AG10803 (cell line): Measurements from ENCODE around the gene AMPD2.
"Not testable (repeated sequence)": the region's sequence is repeated elsewhere in the genome, so short reads cannot be mapped to it uniquely, and the experiment has no call there.

Experiments
- DNase-seq: peaks from one replicate; pipeline ENCODE4 v3.0.0; 2010; ENCODE audit warnings: low read depth
- H3K4me3 ChIP-seq: 2 replicates; pipeline ENCODE4 v1.5.1; 2011; ENCODE audit warnings: mild to moderate bottlenecking, low read length, control low read depth
- CTCF ChIP-seq: conservative IDR thresholded peaks from 2 replicates; pipeline ENCODE4 v1.5.1; 2011; ENCODE audit warnings: mild to moderate bottlenecking, low read length, control low read depth, inconsistent platforms

AMPD2 gene

DNA sequence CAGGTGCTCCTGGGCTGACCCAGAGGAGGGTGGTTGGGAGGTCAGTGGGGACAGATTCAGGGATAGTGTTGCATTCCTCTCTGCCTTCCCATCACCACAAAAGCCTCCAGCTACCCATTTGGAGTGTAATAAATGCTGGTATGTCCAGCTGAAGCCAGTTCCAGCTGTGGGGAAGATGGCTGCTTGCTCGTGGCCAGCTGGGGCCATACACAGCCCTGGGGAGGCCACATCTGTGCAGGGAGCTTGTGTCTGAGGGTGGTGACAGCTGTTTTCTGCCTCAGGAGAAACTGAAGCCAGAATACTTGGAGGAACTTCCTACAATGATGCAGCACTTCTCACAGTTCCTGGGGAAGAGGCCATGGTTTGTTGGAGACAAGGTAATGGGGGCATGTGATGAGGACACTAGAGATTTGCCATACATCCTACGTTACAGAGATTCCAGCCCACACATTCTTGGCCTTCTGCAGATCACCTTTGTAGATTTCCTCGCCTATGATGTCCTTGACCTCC, 39.0 kb downstream of the AMPD2 start:
- no peak for TF ChIP-seq CTCF

DNA sequence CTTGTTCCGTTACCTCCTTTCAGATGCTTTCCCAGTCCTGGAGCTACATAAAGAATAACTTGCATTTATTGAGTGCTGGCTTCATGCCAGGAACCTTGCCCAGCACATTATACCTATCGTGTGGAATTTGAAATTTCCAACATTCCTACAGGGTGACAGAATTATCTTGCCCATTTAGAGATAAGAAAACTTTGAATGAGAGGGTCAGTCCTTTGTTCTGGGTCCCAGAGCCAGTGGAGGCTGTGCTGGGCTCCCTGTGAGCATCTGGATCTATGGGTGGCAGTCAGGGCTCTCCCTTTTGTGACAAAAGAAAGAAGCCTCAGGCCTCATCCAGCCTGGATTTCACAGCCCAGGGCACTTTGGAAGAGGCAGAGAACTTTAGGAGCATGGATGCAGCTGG, 39.5 kb downstream of the AMPD2 start:
- no peak for TF ChIP-seq CTCF
- no peak for DNase-seq
- no peak overlapping the region for H3K4me3 ChIP-seq

More for the DNA sequence above, 39.0 kb downstream of the AMPD2 start:
- H3K4me3 ChIP-seq, result no peak overlapping the region
- DNase-seq, result no peak

DNA sequence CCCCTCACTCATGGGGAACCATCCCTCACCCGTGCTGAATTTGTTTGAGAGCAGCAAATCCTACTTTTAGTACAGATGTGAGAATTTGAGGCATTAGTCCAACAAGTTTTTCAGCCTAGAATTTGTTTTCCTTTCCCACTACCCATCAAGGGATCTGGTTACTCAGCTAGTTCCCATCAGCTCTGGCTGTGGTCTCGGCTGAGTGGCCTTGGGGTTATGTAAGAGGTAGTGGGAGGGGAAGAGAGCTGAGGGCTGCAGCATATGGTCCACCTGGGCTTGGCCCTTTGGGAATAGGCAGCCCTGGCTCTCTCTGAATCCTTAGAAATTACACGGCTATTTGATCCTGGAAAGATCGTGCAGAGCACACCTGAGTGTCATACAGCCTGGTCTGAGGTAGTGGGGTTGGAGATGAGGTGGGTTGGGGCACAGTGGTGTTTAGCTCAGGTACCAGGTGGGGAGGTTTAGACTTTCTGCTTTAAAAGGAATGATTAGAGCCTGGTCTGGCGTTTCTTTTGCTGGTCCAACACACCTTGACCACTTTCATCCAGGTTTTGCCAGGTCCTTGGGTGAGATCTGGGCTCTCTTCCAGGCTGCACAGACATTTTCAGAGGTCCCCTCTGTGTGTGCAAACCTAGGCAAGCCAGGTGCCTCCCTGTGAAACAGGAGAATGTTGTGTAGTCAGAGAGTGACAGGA, 40.5 kb downstream of the AMPD2 start:
- no peak for TF ChIP-seq CTCF
- no peak overlapping the region for H3K4me3 ChIP-seq
- no peak for DNase-seq

DNA sequence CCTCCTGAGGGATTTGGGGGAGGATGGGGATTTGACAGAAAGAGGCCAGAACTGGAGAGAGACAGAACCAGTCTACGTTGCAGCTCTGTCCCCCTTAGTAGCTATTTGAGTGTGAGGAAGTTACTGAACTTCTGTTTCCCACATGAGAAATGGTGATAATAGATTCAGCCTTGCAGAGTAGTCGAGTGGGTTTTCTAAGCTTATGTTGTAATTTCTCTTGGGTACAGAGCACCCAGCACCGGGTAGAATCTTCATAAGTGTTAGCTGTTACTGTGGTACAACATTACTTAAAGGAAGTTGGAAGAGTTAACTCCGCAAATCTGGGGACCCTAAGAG, 41.0 kb downstream of the AMPD2 start:
- DNase-seq, H3K4me3 ChIP-seq: not testable (repeated sequence)

- H3K4me3 ChIP-seq, result no peak overlapping the region
- no peak for DNase-seq
- no peak for TF ChIP-seq CTCF
Measured at GRCh38 chr1:109661391-109661790, 41.8 kb downstream of the AMPD2 start.

- no peak for TF ChIP-seq CTCF
- no peak for DNase-seq
- no peak overlapping the region for H3K4me3 ChIP-seq
Measured at GRCh38 chr1:109664671-109665070, 45.0 kb downstream of the AMPD2 start.

- peak; percentile 81 for DNase-seq
- H3K4me3 ChIP-seq, result peak within 1 kb of the TSS; percentile 68
- no peak for TF ChIP-seq CTCF
Measured at GRCh38 chr1:109667452-109668122, 48.0 kb downstream of the AMPD2 start, which contains the start of gene GSTM2. Gene GSTM2 (plus strand): TSS chr1:109668057. CDS start chr1:109668116, 59 bp downstream.
